Stomach (tissue), 4 donors: ENCODE results near the gene IFI6.

ENCODE experiments used
- CTCF ChIP-seq, 7 experiments: fragments of 450-650 bp in 4 of 7; fragments of 200-600 bp in 3 of 7; sonication (generic) in 3 of 7; IDR thresholded peaks; one replicate each; pipeline ENCODE4 v1.5.1; 2016 to 2019; ENCODE audit warnings: antibody characterized with exemption in 7 of 7, control low read depth in 2 of 7, mild to moderate bottlenecking in 1 of 7
- EP300 ChIP-seq: sonication (generic); formaldehyde crosslinking; IDR thresholded peaks from one replicate; pipeline ENCODE4 v1.6.1; 2017; ENCODE audit warnings: antibody characterized with exemption
- POLR2A ChIP-seq, 4 donors: fragments of 450-650 bp; IDR thresholded peaks; one replicate each; pipeline ENCODE4 v1.6.1; 2016; ENCODE audit warnings: antibody characterized with exemption in 4 of 4, control low read depth in 2 of 4, mild to moderate bottlenecking in 1 of 4, moderate library complexity in 1 of 4
- POLR2AphosphoS5 ChIP-seq, 3 donors: sonication (generic); formaldehyde crosslinking; IDR thresholded peaks; one replicate each; pipeline ENCODE4 v1.6.1; 2016; ENCODE audit warnings: antibody characterized with exemption in 3 of 3

- TF ChIP-seq EP300, result no peak
- peak in 5 of 7 experiments; percentile 30 to 62 (median 54) for TF ChIP-seq CTCF (IDR thresholded peaks at IDR 0.05)
- no peak for TF ChIP-seq POLR2A (IDR thresholded peaks at IDR 0.05)
- TF ChIP-seq POLR2AphosphoS5 (IDR thresholded peaks at IDR 0.05), result peak; percentile 55 to 80 (median 76)
Observed at GRCh38 chr1:27671964-27672749, at the start of gene IFI6.
